Hepatocyte (in vitro differentiated cells): Measurements from ENCODE around the gene FBXO38. TPM values are rescaled to one million over a fixed set of nuclear protein-coding genes. Genes with fewer than 3 reads are reported as not detected.

Experiments used
- DNase-seq: peaks from one replicate; pipeline ENCODE4 v3.0.0-alpha.2; 2016; ENCODE audit warnings: low spot score
- H2AFZ ChIP-seq: fragments of 200-600 bp; sonication (generic); 2 replicates; pipeline ENCODE4 v1.6.0; 2016; ENCODE audit warnings: antibody characterized with exemption, mild to moderate bottlenecking
- H3K27ac ChIP-seq: fragments of 200-600 bp; sonication (generic); 2 replicates; pipeline ENCODE4 v1.5.1; 2016; ENCODE audit warnings: mild to moderate bottlenecking
- H3K27me3 ChIP-seq: fragments of 200-600 bp; sonication (generic); 2 replicates; pipeline ENCODE4 v1.6.1; 2016
- H3K36me3 ChIP-seq: fragments of 200-600 bp; sonication (generic); replicated peaks from 2 replicates; pipeline ENCODE4 v1.5.1; 2016; ENCODE audit warnings: low read depth; ENCODE audit not compliant: insufficient read depth
- H3K4me1 ChIP-seq: fragments of 200-600 bp; sonication (generic); 2 replicates; pipeline ENCODE4 v1.5.1; 2016; ENCODE audit warnings: mild to moderate bottlenecking, moderate library complexity; ENCODE audit not compliant: insufficient read depth
- H3K4me2 ChIP-seq: fragments of 200-600 bp; sonication (generic); 2 replicates; pipeline ENCODE4 v1.6.0; 2016
- H3K4me3 ChIP-seq: fragments of 200-600 bp; sonication (generic); 2 replicates; pipeline ENCODE4 v1.5.1; 2016; ENCODE audit warnings: mild to moderate bottlenecking
- H3K79me2 ChIP-seq: fragments of 200-600 bp; sonication (generic); 2 replicates; pipeline ENCODE4 v1.6.0; 2017; ENCODE audit warnings: mild to moderate bottlenecking
- H3K9me2 ChIP-seq: fragments of 200-600 bp; sonication (generic); replicated peaks from 2 replicates; pipeline ENCODE4 v1.6.0; 2017; ENCODE audit warnings: mild to moderate bottlenecking; ENCODE audit not compliant: insufficient read depth
- H3K9me3 ChIP-seq: fragments of 200-600 bp; sonication (generic); 2 replicates; pipeline ENCODE4 v1.5.1; 2016; ENCODE audit warnings: low read depth, mild to moderate bottlenecking
- H4K20me1 ChIP-seq: fragments of 200-600 bp; sonication (generic); 2 replicates; pipeline ENCODE4 v1.6.0; 2016; ENCODE audit warnings: mild to moderate bottlenecking; ENCODE audit not compliant: insufficient read depth, poor library complexity, severe bottlenecking
- EZH2 ChIP-seq: fragments of 200-600 bp; sonication (generic); IDR thresholded peaks from 2 replicates; pipeline ENCODE4 v1.6.1; 2016; ENCODE audit warnings: antibody characterized with exemption, mild to moderate bottlenecking, borderline replicate concordance
- EZH2phosphoT487 ChIP-seq: fragments of 200-600 bp; sonication (generic); IDR thresholded peaks from one replicate; pipeline ENCODE4 v1.6.1; 2018; ENCODE audit warnings: antibody characterized with exemption, mild to moderate bottlenecking, low read depth, moderate library complexity; ENCODE audit not compliant: unreplicated experiment, severe bottlenecking
- WGBS: methylation state at CpG from one replicate; pipeline ENCODE4 v1.1.6; 2016; ENCODE audit warnings: low lambda C conversion rate; ENCODE audit errors: missing lambda C conversion rate; 5-methylcytosine and 5-hydroxymethylcytosine counted together
- polyA plus RNA-seq: library from polyadenylated mRNA; unstranded; fragments of >200 nt; fragmentation: Nextera tagmentation; extraction: Ambion mirVana; gene quantifications from 2 replicates; pipeline ENCODE4 v1.2.1, GENCODE V29; 2016
- total RNA-seq: library from RNA; depleted of rRNA; stranded (reverse); fragments of >200 nt; gene quantifications from 2 replicates; pipeline ENCODE4 v1.2.3, GENCODE V29; 2014
- TF ChIP-seq, protein P1 (sequence below): fragments of 200-600 bp; sonication (generic); IDR thresholded peaks from 2 replicates; pipeline ENCODE4 v1.5.1; 2016; ENCODE audit warnings: antibody characterized with exemption, mild to moderate bottlenecking; ENCODE audit not compliant: poor library complexity

Gene FBXO38
- total and polyA plus RNA-seq, 2 experiments from 2014 or later, result 17.9 to 48.1 TPM

DNA sequence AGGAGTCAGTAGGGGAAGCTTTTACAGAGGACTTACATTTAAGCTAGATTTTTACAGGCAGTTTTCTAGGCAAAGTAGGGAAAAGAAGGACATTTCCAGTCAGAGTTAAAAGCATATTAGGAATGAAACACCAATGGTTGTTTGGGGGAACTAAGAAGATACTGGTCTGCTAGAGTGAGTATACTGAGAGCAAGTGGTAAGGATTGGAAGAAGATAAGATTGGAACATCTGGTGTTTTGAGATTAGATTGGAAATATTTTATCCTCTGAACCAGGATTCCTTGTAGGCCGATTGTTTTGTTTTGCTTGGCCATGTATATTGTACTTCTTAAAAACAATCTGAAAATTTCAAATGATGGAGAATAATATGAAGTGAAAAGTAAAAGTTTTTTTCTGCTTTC is 7.7 kb downstream of the FBXO38 start:
- Histone ChIP-seq H2AFZ (no peak overlapping the region), H3K4me3 (no peak overlapping the region), H3K9me2 (no peaks in the 10 kb centered on the region), H4K20me1 (peaks cover 32% of the 10 kb centered on the region), H3K9me3 (no peaks in the 10 kb centered on the region), H3K36me3 (no peaks in the 10 kb centered on the region), H3K27me3 (no peaks in the 10 kb centered on the region), H3K4me1 (peaks cover 46% of the 10 kb centered on the region), H3K4me2 (no peak overlapping the region), H3K79me2 (peaks cover 92% of the 10 kb centered on the region), H3K27ac (peak overlapping the region; percentile 47)
- no peak for DNase-seq
- WGBS, result 65% methylated on average over 1 of the region's 1 CpG
- TF ChIP-seq, protein P1, sequence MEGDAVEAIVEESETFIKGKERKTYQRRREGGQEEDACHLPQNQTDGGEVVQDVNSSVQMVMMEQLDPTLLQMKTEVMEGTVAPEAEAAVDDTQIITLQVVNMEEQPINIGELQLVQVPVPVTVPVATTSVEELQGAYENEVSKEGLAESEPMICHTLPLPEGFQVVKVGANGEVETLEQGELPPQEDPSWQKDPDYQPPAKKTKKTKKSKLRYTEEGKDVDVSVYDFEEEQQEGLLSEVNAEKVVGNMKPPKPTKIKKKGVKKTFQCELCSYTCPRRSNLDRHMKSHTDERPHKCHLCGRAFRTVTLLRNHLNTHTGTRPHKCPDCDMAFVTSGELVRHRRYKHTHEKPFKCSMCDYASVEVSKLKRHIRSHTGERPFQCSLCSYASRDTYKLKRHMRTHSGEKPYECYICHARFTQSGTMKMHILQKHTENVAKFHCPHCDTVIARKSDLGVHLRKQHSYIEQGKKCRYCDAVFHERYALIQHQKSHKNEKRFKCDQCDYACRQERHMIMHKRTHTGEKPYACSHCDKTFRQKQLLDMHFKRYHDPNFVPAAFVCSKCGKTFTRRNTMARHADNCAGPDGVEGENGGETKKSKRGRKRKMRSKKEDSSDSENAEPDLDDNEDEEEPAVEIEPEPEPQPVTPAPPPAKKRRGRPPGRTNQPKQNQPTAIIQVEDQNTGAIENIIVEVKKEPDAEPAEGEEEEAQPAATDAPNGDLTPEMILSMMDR, result no peak
- TF ChIP-seq EZH2phosphoT487 (no peak), EZH2 (no peak)

GRCh38 chr5:148393390-148393741 is 9.6 kb downstream of the FBXO38 start:
- H3K9me2 ChIP-seq, result no peaks in the 10 kb centered on the region
- H3K36me3 ChIP-seq, result no peaks in the 10 kb centered on the region
- H3K79me2 ChIP-seq, result peaks cover 80% of the 10 kb centered on the region
- no peak overlapping the region for H2AFZ ChIP-seq
- H3K27ac ChIP-seq, result peak overlapping the region; percentile 12
- H3K4me1 ChIP-seq, result peaks cover 41% of the 10 kb centered on the region
- no peaks in the 10 kb centered on the region for H3K27me3 ChIP-seq
- no peak for DNase-seq
- WGBS, result 21% methylated on average over 3 of the region's 3 CpGs
- H3K9me3 ChIP-seq, result no peaks in the 10 kb centered on the region
- no peak overlapping the region for H3K4me3 ChIP-seq
- peak overlapping the region; percentile 58 for H3K4me2 ChIP-seq
- TF ChIP-seq, protein P1, result no peak
- TF ChIP-seq EZH2phosphoT487, result no peak
- H4K20me1 ChIP-seq, result peaks cover 23% of the 10 kb centered on the region

- WGBS, result 37% methylated on average over 3 of the region's 3 CpGs
Observed at GRCh38 chr5:148394587-148395019, 10.8 kb downstream of the FBXO38 start.

More at GRCh38 chr5:148394587-148395019, 10.8 kb downstream of the FBXO38 start:
- no peak for DNase-seq
- Histone ChIP-seq H2AFZ (no peak overlapping the region), H3K27me3 (no peaks in the 10 kb centered on the region), H3K79me2 (peaks cover 71% of the 10 kb centered on the region), H3K27ac (peak overlapping the region; percentile 37), H4K20me1 (peaks cover 20% of the 10 kb centered on the region), H3K4me3 (no peak overlapping the region), H3K9me2 (no peaks in the 10 kb centered on the region), H3K36me3 (no peaks in the 10 kb centered on the region), H3K9me3 (no peaks in the 10 kb centered on the region), H3K4me1 (peaks cover 34% of the 10 kb centered on the region), H3K4me2 (peak overlapping the region; percentile 58)
- TF ChIP-seq, protein P1, result no peak
- TF ChIP-seq EZH2phosphoT487 (no peak), EZH2 (no peak)
